Activated CD8-positive, alpha-beta memory T cell treated with anti-CD3 and anti-CD28 coated beads, Interleukin-2, amount 50 U/mL, for 24 hours (primary cell): ENCODE data around the gene IRF8.

Source experiments
- DNase-seq: peaks from one replicate; pipeline ENCODE4 v3.0.0-alpha.2; 2020; ENCODE audit errors: extremely low read depth

Gene IRF8

DNA sequence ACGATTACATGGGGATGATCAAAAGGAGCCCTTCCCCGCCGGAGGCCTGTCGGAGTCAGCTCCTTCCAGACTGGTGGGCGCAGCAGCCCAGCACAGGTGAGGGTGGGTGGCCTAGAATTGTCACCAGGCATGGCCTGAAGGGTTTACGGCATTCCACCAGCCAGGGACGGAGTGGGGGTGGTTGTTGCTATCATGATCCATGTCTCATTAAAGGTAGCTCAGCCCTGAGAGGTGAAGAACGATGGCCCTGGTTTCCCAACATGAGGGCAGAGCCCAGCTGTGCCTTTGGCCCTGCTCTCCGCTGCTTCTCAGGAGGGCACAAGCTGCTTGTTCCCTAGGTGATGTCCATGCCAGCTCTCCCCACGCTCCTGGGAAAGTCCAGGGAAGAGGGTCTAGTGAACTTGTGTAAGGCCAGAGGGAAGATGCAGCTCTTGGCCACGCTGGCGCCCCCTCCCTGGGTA lies 14.2 kb downstream of the IRF8 start:
- DNase-seq = no peak

DNA sequence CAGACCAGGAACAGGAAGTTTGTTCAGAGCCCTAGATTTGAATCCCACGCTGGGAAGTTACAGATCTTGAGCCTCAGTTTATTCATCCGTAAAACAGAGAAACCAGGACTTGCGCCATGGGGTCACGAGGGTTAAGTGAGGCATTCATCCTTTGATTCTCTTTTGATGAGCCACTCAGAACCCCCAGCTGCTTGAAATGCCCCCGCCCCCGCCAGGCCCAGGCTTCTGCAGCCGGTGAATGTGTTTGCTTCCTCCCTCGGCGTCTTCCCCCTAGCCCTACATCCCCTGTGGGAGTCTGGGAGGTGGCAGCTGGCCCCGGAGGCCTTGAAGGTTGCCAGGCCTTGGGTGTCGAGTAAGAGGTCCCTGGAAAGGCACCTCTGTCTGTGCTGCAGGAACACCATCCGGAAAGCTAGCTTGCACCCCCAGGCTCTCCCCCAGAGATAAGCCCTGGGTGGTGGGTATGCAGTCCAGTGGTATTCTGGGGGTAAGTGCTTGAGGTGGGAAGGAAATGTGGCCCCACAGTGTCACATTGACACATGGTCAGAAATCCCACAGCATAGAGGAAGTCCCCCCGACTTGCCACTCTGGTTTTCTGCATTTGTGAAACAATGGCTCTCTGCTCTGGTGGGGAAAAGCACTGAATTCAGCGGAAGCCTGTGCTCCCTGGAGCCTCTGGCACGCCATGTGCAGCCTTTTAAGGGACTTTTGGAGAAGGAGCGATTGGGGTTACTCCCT lies 14.9 kb downstream of the IRF8 start:
- DNase-seq = no peak

DNA sequence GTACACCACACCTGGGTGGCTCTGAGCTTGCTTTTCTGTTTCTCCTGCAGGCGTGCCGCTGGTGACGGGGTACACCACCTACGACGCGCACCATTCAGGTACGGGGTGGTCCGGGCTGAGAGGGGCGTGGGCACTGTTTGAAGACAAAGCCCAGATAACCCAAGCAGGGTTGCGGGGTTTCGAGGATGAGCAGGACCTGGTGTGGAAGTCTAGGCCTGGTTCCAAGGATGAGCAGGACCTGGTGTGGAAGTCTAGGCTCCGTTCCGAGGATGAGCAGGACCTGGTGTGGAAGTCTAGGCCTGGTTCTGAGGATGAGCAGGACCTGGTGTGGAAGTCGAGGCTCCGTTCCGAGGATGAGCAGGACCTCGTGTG lies 15.4 kb downstream of the IRF8 start:
- DNase-seq = no peak

DNA sequence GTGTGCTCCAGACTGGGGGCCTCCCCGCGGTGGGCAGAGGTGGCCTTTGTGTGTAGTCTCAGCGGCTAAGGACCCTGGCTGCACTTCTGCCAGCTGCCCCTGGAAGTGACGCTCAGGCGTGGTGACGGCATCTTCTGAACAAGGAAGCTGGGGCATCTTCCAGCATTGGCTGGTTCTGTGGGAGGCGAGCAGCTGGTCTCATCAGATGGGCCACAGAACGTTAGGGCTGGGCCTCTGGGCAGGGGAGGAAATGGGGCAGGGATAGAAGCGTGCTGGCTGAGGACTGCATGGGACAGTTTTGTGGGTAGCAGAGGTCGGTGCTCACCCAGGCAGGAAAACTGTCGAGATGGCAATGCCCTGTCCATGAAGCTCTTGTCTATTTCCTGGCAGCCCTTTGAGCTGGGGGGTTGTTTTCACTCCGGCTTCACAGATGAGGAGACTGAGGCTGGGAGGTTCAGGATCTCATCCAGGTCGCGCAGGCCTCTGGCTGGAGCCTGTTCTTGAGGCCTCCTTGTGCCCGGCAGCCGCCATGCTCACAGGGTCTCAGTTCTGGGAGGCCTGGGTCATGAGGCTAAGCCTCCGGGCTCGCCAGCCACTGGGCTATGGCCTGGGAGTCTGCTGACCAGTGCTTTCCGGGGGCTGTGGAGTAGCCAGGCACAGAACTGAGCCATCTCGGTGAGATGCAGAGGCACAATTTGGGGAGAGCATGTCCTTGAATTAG lies 16.3 kb downstream of the IRF8 start:
- no peak for DNase-seq

DNA sequence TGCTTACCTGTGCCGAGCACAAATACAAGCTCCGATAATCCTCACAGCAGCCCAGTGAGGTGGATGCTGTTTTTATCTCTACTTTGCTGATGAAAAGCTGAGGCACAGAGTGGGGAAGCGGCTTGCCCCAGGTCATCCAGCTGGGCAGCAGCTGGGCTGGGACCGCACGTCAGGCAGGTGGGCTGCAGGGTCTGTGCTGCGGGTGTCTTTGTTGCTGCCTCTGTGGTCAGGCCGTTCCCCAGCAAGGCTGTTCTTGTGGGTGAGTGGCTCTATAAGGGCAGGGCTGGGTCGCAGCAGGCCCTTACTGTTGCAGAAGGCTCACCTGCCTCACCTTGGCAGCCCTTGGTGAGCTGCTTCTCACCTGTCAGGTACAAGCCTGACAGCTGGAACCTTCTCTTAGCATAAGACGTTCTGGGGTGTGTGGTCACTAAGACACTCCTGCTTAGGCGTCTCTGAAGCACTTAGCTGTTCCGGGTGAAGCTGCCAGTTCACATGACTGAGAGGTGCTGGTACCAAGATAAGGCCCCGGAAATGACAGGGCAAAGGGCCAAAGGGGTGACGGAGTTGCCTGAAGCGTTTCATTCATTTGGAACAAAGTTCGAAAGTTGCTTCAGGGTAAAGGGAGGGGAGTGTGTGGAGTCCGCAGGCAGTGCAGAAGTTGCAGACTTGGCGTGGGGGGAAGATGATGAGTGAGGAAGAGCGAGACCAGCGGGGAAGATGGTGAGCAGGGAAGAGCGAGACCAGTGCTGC lies 17.4 kb downstream of the IRF8 start:
- no peak for DNase-seq

DNA sequence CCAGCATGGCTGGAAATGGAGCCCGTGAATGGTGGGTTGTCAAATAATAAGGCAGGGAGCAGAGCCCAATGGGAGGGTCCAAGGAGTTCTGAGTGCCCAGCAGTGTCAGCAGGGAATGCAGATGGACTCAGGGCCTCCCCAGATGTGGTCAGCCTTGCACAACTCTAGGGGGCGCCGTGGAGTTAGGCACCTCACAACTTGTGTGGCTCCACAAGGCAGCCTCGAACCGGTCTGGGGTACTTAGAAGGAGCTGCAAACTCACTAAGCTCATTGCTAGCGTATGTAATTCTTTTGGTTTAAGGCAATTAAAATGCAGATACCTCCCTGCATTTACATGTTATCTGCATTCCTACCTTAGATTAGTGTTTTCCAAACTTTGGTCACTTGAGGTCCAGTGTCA lies 18.1 kb downstream of the IRF8 start:
- no peak for DNase-seq

DNA sequence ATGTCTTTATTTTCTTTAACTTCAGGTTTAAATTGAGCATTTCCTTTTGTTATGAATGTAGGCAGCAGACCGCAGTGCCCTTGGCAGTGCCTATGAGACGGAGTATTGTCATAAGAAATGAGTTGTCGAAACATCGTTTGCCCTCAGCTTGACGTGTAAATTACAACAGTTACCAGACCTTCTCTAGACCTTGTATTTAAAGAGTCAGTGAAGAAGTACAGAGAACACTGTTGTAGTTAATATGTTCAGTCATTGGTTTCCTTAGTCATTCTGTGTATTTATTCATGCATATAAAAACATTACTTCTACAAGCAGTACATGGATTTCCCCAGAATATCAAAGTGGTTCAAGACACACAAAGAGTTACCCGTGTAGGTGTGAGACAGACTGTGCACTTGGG lies 19.0 kb downstream of the IRF8 start:
- no peak for DNase-seq

DNA sequence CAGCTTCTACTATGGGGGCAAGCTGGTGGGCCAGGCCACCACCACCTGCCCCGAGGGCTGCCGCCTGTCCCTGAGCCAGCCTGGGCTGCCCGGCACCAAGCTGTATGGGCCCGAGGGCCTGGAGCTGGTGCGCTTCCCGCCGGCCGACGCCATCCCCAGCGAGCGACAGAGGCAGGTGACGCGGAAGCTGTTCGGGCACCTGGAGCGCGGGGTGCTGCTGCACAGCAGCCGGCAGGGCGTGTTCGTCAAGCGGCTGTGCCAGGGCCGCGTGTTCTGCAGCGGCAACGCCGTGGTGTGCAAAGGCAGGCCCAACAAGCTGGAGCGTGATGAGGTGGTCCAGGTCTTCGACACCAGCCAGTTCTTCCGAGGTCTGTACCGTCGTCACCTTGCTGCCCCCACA lies 19.5 kb downstream of the IRF8 start:
- no peak for DNase-seq

DNA sequence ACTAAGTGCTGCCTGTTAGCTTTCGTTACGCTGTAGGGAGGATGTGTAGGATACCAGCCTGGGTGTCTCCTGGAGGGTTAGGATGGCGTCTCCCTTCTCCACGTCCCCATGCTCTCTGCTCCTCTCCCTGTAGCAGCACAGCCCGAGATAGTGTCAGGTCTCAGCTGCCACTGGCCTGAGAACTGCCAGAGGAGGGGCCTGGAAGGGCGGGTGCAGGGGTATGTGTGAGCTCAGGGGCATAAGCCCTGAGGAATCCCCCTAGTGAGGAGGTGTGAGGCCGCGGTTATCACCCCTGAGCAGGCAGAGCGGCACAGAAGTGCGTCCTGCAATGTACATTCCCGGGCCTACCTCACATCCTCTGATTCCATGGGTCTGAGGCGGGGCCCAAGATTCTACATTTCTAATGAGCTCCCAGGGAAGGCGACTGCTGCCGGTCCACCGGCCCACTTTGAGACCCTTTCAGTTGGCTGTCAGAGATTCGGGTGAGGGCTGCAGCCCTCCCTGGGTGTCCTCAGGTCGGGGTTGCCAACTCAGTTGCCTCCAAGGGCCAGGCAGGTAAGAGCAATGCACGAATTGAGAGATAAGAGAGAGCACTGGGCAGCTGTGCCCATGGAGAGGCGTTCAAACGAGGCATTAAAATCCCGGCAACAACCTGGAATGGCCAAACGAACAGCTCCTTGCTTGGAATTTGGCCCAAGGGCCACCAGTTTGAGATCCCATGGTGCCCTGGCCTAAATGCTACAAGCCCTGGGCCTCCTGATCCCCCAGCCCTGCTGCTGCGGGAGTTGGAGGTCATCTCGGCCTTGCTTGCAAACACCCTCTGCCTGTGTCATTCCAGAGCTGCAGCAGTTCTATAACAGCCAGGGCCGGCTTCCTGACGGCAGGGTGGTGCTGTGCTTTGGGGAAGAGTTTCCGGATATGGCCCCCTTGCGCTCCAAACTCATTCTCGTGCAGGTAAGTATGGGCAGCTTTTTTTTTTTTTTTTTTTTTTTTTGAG lies 20.6 kb downstream of the IRF8 start:
- DNase-seq = no peak

DNA sequence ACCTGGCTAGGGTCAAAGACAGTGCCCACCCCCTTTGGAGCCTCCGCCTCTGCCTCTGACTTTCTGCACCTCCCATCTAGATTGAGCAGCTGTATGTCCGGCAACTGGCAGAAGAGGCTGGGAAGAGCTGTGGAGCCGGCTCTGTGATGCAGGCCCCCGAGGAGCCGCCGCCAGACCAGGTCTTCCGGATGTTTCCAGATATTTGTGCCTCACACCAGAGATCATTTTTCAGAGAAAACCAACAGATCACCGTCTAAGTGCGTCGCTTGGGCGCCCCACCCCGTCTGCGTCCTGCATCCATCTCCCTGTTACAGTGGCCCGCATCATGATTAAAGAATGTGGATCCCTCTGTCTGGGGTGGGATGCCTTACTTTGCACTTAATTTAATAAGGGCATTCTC lies 22.1 kb downstream of the IRF8 start:
- no peak for DNase-seq

DNA sequence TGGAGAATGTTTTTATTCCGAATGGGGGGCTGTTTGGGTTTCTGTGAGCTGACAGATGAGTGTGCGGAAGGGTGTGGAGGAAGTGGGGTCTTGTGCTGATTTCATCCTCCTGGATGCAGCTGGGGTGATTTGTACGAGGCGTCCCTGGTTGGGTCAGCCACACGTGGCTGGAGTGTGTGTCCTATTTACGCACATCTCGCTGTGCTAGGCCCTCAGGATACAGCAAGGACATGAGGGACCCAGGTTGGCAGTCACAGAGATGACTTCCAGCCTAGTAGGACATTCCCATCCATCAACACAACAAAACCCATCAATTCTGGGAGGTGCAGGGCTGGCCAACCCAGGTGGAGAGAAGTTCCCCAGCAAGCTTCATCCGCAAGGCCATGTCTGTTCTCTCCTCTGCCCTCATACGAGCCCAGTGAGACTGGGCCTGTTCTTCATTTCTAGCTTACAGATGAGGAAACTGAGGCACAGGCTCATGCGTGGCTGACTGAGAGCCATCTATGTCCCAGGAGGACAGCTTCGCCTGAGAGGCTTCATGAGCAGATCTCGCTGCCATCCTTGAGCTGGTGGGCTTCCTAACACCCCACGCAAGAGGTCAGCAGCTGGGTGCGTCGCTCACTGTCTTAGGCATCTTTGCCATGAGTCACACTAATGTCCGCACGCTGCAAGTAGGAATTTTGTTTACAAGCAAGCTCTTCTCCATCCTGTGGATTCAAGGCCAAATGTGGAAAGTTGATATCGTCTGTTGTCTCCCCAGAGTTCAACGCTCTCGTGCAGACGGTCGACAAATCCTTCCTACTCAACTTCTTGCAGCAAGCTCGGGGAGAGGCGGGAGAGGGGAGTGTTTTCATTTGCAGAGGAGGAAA lies 24.4 kb downstream of the IRF8 start:
- DNase-seq = no peak

DNA sequence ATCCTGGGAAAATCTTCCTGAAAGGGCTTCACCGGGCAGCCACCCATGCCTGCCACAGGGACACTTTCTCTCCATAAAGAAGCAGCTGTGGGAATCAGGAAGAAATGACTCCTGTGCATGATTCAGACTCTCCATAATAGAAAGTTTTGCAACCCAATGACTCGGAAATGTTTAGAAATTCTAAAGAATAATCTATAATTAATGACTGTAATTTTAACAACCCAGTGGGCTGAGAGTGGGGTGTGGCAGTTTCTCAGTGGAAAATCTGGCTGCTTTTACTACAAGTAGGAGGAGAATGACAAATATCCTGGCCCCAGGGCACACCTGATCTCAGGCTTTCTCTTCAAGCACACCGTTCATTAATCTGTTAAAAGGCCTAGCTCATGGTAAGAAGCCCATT lies 25.7 kb downstream of the IRF8 start:
- DNase-seq = no peak

DNA sequence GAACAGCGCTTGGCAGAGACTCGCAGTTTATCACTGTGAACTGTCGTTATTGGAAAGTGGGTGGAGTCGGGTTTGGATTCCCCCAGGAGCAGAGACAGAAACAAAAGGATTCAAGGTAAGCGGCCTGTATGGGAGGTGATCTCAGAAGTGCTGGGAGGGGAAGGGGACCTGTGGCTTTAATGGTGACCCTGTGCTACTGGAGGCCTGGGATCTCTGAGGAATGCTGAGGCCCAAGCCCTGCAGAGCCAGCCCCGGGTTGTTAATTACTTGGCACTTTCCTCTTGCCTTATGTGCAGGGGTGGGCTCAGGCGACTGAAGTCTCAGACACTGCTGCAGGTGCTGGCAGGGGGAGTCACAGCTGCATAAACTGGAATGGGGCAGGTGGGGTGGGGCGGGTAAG lies 27.4 kb downstream of the IRF8 start:
- no peak for DNase-seq

DNA sequence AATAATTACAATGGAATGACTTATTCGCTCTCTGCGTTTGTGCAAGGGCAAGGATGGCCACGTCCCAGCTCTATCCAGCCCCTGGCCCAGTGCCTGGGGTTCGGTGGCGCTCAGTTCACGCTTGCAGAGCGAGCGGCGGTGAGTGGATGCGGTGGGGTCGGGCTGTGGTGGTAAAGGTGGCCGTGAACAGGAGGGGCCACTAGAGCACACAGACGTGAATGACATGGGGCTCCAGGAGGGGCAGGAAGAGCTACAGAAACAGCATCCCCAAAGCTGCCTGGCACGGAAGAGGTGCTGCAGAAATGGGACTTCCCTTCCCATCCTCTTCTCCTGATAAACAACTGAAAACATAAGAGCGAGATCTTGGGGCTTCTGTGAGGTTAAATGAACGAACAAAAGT lies 28.4 kb downstream of the IRF8 start:
- no peak for DNase-seq

DNA sequence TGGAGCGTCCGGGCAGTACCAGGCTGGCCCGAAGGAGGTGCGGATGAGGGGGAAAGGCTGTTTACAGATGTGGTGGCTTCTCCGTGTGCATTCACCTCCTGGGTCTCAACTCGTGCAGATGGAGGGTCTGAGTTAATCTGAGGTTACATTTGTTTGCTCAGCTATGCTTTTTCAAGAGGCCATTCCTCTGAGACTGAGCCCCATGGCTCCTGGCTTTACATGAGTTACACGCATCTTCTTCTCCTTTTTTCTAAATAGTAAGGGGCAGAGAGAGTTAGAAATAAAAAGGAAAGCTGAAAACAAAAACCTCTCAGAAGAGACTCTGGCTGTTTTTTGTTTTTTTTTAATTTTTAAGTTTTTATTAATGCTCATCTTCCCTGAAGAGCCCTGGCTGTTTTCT lies 29.0 kb downstream of the IRF8 start:
- no peak for DNase-seq

DNA sequence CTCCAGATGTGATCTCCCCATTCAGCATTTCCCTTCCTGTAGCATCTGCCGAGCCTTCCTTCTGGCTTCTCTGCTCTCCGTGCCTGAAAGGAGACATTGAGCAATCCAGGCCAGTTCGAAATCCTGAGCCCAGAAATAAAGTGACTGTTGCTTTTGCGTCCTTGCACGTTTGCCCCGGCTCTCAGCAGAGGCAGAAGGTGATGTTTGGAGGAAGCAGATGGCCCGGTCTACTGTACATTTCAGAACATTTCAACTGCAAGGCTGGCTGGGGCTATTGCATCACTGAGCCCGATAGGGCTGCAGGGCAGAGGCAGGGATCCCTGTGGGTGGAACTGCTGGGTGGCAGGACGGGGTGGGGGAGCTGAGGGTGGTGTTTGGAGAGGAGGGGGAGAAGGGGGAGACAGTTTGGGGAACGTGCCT lies 29.4 kb downstream of the IRF8 start:
- no peak for DNase-seq

DNA sequence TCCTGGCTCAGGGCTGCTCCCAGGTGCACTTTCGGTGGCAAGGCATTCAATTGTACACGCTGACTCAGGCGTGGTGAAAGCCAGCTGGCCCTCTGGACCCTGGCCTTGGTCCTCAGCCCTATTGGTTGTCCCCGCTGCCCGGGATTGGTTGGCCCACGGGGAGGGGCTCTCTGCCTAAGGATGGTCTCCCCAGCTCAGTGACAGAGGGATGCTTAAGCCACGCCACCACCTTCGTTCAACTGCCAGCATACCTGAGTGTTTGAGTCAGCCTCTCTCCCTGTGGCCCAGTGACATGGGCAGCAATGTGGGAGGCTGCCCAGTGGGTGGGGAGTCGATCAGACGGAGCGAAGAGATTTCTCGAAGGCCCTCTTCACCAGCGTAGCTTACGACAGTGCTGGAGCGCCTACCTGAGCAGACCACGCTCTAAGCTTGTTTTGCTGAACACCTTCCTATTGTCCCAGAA lies 30.3 kb downstream of the IRF8 start:
- no peak for DNase-seq

DNA sequence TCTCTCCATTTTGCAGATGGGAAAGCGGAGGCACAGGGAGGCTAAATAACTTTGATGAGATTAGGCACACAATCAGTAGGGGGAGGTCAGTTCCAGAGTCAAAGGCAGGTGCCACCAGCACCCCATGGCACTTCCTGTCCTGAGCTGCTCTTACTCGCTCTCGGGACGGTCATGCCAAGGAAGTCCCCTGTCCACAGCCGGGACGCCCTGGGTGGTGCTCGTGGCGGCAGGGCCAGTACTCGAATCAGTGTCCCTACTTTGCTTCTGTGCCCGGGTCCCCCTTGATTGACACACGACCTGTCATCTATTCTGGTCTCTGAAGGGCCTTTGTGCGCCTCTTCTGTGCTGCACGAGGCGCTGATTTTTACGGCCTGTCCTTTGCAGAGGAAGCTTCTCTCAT lies 31.3 kb downstream of the IRF8 start:
- no peak for DNase-seq

DNA sequence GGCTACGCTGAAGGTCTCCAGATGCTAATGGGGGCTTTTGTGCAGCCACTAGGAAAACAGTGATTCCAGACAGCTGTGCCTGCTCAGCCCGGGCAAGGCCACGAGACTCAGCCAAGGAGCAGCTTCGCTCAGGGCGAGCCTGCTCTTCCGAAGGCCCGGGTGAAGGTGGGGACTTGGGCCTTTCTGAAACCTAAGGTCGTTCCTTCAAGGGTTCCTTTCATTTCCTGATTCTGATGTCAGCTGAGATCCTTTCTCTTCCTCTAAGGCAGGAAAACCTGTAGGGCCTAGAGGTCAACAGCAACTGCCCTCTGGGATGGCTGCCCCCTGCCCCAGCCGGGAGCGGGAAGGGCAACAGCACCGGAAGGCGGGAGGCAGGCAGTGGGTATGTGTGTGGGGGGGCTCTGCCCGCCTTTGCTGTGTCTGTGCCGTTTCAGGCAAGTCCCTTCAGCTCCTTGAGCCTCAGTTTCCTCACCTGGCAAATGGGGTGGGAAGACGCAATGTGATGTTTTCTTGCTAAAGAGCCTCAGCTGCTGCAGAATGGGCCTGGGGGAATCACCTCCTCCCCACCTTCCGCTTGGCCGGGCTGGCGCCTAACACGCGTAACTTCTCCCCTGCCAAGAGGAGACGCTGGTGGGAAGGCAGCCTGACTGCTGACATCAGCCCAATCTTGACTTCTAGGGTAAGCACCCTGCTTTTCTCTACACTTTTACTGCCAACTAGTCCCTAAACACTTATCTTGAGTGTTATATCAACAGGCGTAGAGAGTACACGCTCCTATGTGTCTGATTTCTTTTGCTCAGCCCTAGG lies 32.8 kb downstream of the IRF8 start:
- no peak for DNase-seq

DNA sequence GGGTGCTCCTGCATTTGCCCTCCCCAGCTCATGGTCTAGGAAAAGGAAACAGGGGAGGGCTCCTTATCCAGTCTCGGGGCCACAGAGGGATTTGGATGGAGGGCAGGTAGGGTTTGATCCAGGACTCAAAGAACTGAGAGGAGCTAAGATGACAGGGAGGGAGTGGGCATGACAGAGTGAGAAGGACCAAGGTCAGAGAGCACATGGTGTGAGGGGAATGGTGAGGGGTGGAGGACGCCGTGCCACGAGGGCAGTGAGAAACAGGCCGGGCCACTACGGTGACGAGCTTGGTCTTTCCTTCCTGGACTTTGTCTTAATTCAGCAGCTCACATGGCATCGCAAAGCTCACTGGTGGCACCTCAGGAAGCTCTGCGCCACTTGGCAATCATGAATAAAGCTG lies 35.2 kb downstream of the IRF8 start:
- no peak for DNase-seq
